SU-DHL-6 (cell line): ENCODE data around the gene TMEM109.

Experiments
- EZH2phosphoT487 ChIP-seq: fragments of 200-600 bp; sonication (generic), shearing (Covaris generic); conservative IDR thresholded peaks from 2 replicates; pipeline ENCODE4 v1.6.1; 2018; ENCODE audit warnings: mild to moderate bottlenecking, antibody characterized with exemption, low read length, moderate library complexity, mixed read lengths
- TF ChIP-seq, protein P1 (sequence below): fragments of 200-600 bp; sonication (generic); IDR thresholded peaks from one replicate; pipeline ENCODE4 v1.5.1; 2017; ENCODE audit warnings: antibody characterized with exemption, mild to moderate bottlenecking, low read length, moderate library complexity; ENCODE audit not compliant: insufficient read depth, poor library complexity, severe bottlenecking

DNA sequence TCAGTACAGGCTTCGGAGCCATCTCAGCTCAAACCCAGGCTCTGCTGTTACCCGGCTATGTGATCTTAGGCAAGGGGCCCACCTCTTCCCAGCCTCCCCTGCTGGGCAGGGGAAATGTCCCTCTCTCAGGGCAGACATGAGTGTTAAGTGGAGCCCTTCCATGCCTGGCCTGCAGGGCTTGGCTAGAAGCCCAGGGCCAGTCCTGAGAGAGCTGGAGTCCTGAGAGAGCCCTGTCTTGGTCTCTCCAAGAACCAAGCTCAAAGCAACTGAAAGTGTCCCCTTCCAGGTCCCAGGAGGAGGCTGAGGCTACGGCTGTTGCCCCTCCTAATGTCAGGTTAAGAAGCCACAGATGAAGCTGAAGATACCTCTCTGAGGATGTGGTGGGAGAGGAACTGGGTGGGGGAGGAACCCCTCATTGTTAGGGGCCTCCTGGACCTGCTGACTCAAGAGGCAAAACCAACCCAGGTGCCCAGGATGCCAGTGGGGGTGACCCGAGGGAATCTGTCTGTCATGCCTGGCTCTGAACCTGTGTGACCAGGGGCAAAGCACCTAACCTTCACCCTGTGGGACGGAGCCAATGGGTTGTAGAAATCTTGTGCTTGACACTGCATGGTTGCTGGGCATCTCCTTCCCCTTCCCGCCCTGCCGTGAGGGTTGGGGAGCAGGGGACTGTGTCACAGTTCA, 42.4 kb upstream of the TMEM109 start:
- TF ChIP-seq, protein P1, sequence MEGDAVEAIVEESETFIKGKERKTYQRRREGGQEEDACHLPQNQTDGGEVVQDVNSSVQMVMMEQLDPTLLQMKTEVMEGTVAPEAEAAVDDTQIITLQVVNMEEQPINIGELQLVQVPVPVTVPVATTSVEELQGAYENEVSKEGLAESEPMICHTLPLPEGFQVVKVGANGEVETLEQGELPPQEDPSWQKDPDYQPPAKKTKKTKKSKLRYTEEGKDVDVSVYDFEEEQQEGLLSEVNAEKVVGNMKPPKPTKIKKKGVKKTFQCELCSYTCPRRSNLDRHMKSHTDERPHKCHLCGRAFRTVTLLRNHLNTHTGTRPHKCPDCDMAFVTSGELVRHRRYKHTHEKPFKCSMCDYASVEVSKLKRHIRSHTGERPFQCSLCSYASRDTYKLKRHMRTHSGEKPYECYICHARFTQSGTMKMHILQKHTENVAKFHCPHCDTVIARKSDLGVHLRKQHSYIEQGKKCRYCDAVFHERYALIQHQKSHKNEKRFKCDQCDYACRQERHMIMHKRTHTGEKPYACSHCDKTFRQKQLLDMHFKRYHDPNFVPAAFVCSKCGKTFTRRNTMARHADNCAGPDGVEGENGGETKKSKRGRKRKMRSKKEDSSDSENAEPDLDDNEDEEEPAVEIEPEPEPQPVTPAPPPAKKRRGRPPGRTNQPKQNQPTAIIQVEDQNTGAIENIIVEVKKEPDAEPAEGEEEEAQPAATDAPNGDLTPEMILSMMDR: no peak
- no peak for TF ChIP-seq EZH2phosphoT487
